K562 (cell line): ENCODE data around the gene CCAR1. TPM values are rescaled to one million over a fixed set of nuclear protein-coding genes. Genes with fewer than 3 reads are reported as not detected.

Source experiments
- ARID1B ChIP-seq: fragments of 450-650 bp; IDR thresholded peaks from 2 replicates; pipeline ENCODE4 v1.6.1; 2016; ENCODE audit warnings: antibody characterized with exemption, mild to moderate bottlenecking, inconsistent platforms
- ARNT ChIP-seq, 2 experiments: fragments of 450-650 bp; IDR thresholded peaks; 2 replicates each; pipeline ENCODE4 v1.6.1; 2016; ENCODE audit warnings: mild to moderate bottlenecking in 1 of 2
- CBX5 ChIP-seq: IDR thresholded peaks from 2 replicates; pipeline ENCODE4 v1.6.1; 2014; ENCODE audit warnings: low read depth, borderline replicate concordance
- ELF1 ChIP-seq: fragments of 200-800 bp; sonication (Bioruptor generic); IDR thresholded peaks from 2 replicates; pipeline ENCODE4 v1.6.1; 2016; ENCODE audit warnings: missing genetic modification characterization, missing compliant biosample characterization
- FOS ChIP-seq: IDR thresholded peaks from 3 replicates; pipeline ENCODE4 v1.6.1; 2011; ENCODE audit not compliant: insufficient read length; ENCODE audit errors: extremely low read depth
- GTF2F1 ChIP-seq: IDR thresholded peaks from 2 replicates; pipeline ENCODE4 v1.6.1; 2011; ENCODE audit warnings: low read depth, low read length, improper control_type of control experiment
- HDAC1 ChIP-seq, 2 experiments: fragments of 450-650 bp; IDR thresholded peaks; 2 replicates each; pipeline ENCODE4 v1.6.1; 2016 to 2017; ENCODE audit warnings: inconsistent platforms in 1 of 2, mild to moderate bottlenecking in 1 of 2, moderate library complexity in 1 of 2
- KAT8 ChIP-seq: fragments of 450-650 bp; IDR thresholded peaks from 2 replicates; pipeline ENCODE4 v1.6.1; 2016; ENCODE audit warnings: low read depth, mild to moderate bottlenecking
- KHSRP ChIP-seq: fragments of 450-650 bp; IDR thresholded peaks from 2 replicates; pipeline ENCODE4 v1.6.1; 2017
- MCM2 ChIP-seq: fragments of 450-650 bp; IDR thresholded peaks from 2 replicates; pipeline ENCODE4 v1.6.1; 2017; ENCODE audit warnings: low read depth, mild to moderate bottlenecking
- NEUROD1 ChIP-seq: fragments of 150-350 bp; IDR thresholded peaks from 2 replicates; pipeline ENCODE4 v1.6.1; 2014; ENCODE audit warnings: borderline replicate concordance, low read length, low read depth; ENCODE audit not compliant: partially characterized antibody
- NRF1 ChIP-seq, 2 experiments: fragments of 450-650 bp; IDR thresholded peaks in 1 of 2; conservative IDR thresholded peaks in 1 of 2; 2 replicates each; pipeline ENCODE4 v1.6.1; 2014; ENCODE audit warnings: mild to moderate bottlenecking in 2 of 2
- PHB ChIP-seq: fragments of 250-450 bp; sonication (Bioruptor Pico); IDR thresholded peaks from 2 replicates; pipeline ENCODE4 v1.5.0; 2021
- PRMT5 ChIP-seq: sonication (generic); formaldehyde crosslinking; IDR thresholded peaks from 2 replicates; pipeline ENCODE4 v1.5.0; 2020; ENCODE audit warnings: missing genetic modification reagents
- RNF2 ChIP-seq: sonication (generic); IDR thresholded peaks from 2 replicates; pipeline ENCODE4 v1.6.1; 2016
- SIN3A ChIP-seq, 2 experiments: fragments of 150-350 bp in 1 of 2; IDR thresholded peaks; 2 replicates each; pipeline ENCODE4 v1.6.1; 2011 to 2016; ENCODE audit warnings: borderline replicate concordance in 2 of 2, low read depth in 2 of 2, low read length in 2 of 2, mild to moderate bottlenecking in 2 of 2, moderate library complexity in 2 of 2; ENCODE audit not compliant: control insufficient read depth in 1 of 2
- SLC30A9 ChIP-seq: fragments of 250-450 bp; sonication (Bioruptor Pico); IDR thresholded peaks from 2 replicates; pipeline ENCODE4 v1.8.0; 2022; ENCODE audit warnings: mild to moderate bottlenecking, moderate library complexity
- SMARCA4 ChIP-seq: fragments of 450-650 bp; IDR thresholded peaks from 2 replicates; pipeline ENCODE4 v1.6.1; 2016
- SPI1 ChIP-seq: IDR thresholded peaks from 2 replicates; pipeline ENCODE4 v1.6.1; 2011; ENCODE audit warnings: low read depth, low read length, control low read depth, borderline replicate concordance
- ZNF217 ChIP-seq: sonication (generic); formaldehyde crosslinking; IDR thresholded peaks from 2 replicates; pipeline ENCODE4 v1.8.0; 2022; ENCODE audit warnings: mild to moderate bottlenecking, missing genetic modification reagents
- ZNF699 ChIP-seq: fragments of 250-450 bp; sonication (Bioruptor Pico); IDR thresholded peaks from 2 replicates; pipeline ENCODE4 v1.8.0; 2021; ENCODE audit warnings: mild to moderate bottlenecking, moderate library complexity; ENCODE audit not compliant: insufficient replicate concordance
- polyA plus RNA-seq, 8 experiments: library from polyadenylated mRNA; depleted of rRNA in 4 of 8; stranded (reverse) in 5 of 8; unstranded in 3 of 8; fragments of >200 nt; fragmentation: Nextera tagmentation in 2 of 8; fragmentation: Illumina TruSeq in 1 of 8; extraction: Ambion mirVana in 2 of 8; extraction: Trizol in 1 of 8; gene quantifications; 2 replicates each; pipeline versions ENCODE4 v1.2.1 to v1.2.3, GENCODE V29; 2011 to 2014; ENCODE audit warnings: inconsistent platforms in 1 of 8, missing spikeins in 1 of 8
- total RNA-seq, 7 experiments: library from RNA; depleted of rRNA in 6 of 7; stranded (reverse); fragments of >200 nt in 6 of 7; fragmentation: Illumina TruSeq in 2 of 7; extraction: Trizol in 2 of 7; gene quantifications; 2 replicates each; pipeline versions ENCODE4 v1.2.1 to v1.2.3, GENCODE V29; 2011 to 2021; ENCODE audit warnings: low replicate concordance in 1 of 7
- TF ChIP-seq, protein P1 (sequence below): sonication (generic); formaldehyde crosslinking; IDR thresholded peaks from 2 replicates; pipeline ENCODE4 v1.5.0; 2020; ENCODE audit warnings: missing genetic modification reagents
- TF ChIP-seq, protein P2 (sequence below): fragments of 250-450 bp; sonication (Bioruptor Pico); IDR thresholded peaks from 2 replicates; pipeline ENCODE4 v1.5.0; 2022; ENCODE audit warnings: mild to moderate bottlenecking
- TF ChIP-seq, protein P3 (sequence below): sonication (generic); formaldehyde crosslinking; IDR thresholded peaks from 2 replicates; pipeline ENCODE4 v1.9.0; 2022; ENCODE audit warnings: mild to moderate bottlenecking, missing genetic modification reagents
- TF ChIP-seq, protein P4 (sequence below): fragments of 450-650 bp; IDR thresholded peaks from 2 replicates; pipeline ENCODE4 v1.6.1; 2017; ENCODE audit warnings: antibody characterized with exemption

The CCAR1 gene
- total and polyA plus RNA-seq, 9 of the 15 experiments (the other 6 are each of a cell fraction or from before 2014, with no cell fraction given), result 44.8 to 173 (median 111) TPM

DNA sequence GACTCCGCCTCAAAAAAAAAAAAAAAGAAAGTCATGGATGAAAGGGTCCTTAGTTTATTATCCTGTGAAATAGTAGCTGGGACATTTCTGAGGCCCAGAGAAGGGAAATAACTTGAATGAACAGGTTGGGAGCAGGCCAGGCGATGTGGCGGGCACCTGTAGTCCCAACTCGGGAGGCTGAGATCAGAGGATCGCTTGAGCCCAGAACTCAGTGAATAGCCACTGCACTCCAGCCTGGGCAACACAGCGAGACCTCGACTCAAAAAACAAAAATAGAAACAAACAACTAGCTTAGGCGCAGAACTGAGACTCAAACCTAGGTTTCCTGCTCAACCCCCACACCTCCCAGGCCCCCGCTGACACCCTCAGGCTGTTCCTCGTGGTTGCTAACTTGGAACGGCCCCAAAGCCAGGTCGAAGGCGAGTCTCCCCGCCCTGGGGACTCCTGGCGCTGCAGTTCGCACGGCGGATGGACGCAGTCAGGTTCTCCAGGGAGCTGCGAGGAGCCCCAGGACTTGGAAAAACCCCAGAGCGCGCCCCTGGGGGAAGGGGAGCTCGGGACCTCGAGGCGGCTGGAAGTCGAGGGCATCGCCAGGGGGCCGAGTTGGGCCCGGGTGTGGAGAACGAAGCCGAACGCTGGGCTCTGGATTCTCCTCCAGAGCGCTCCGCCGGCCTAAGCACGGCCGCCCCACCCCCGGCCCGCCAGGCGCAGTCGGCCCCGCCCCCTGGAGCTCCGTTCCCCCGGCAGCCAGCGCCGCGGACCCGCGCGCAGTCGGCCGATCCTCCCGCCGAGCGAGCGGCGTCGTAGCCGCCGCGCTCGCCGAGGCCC lies 105.9 kb downstream of the CCAR1 start, which contains the start of gene STOX1 (continued):
- TF ChIP-seq NRF1 (conservative IDR thresholded peaks at IDR 0.05 in 1 of 2, IDR thresholded peaks at IDR 0.05 in 1 of 2) (peak; percentile 28 to 33; a peak in 1 of 4 replicates), CBX5 (no peak), RNF2 (0 out of 2 replicates have a peak, but pooled peaks have one; percentile 23), PHB (CRISPR knock-in tag) (peak; percentile 92; the same call in 1 of the 2 replicates), ZNF699 (CRISPR knock-in tag) (no peak), SPI1 (no peak), ZNF217 (CRISPR knock-in tag) (no peak), PRMT5 (CRISPR knock-in tag) (no peak), ELF1 (no peak), GTF2F1 (no peak), SLC30A9 (CRISPR knock-in tag) (no peak), ARID1B (no peak; the same call in 1 of the 2 replicates), KHSRP (no peak), FOS (no peak), NEUROD1 (no peak), SMARCA4 (no peak), KAT8 (no peak), HDAC1 (IDR thresholded peaks at IDR 0.05) (peak in 1 of 2 experiments; percentile 40; a peak in 1 of 4 replicates), MCM2 (no peak), SIN3A (IDR thresholded peaks at IDR 0.05; ENCODE audit: borderline replicate concordance in 2 of 2, control insufficient read depth in 1 of 2, low read depth in 2 of 2, low read length in 2 of 2) (no peak), ARNT (IDR thresholded peaks at IDR 0.05) (peak in 1 of 2 experiments; percentile 67; a peak in 1 of 4 replicates)
- TF ChIP-seq, protein P1, sequence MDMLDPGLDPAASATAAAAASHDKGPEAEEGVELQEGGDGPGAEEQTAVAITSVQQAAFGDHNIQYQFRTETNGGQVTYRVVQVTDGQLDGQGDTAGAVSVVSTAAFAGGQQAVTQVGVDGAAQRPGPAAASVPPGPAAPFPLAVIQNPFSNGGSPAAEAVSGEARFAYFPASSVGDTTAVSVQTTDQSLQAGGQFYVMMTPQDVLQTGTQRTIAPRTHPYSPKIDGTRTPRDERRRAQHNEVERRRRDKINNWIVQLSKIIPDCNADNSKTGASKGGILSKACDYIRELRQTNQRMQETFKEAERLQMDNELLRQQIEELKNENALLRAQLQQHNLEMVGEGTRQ (CRISPR knock-in tag), result no peak
- TF ChIP-seq, protein P2, sequence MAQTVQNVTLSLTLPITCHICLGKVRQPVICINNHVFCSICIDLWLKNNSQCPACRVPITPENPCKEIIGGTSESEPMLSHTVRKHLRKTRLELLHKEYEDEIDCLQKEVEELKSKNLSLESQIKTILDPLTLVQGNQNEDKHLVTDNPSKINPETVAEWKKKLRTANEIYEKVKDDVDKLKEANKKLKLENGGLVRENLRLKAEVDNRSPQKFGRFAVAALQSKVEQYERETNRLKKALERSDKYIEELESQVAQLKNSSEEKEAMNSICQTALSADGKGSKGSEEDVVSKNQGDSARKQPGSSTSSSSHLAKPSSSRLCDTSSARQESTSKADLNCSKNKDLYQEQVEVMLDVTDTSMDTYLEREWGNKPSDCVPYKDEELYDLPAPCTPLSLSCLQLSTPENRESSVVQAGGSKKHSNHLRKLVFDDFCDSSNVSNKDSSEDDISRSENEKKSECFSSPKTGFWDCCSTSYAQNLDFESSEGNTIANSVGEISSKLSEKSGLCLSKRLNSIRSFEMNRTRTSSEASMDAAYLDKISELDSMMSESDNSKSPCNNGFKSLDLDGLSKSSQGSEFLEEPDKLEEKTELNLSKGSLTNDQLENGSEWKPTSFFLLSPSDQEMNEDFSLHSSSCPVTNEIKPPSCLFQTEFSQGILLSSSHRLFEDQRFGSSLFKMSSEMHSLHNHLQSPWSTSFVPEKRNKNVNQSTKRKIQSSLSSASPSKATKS (CRISPR knock-in tag), result no peak
- TF ChIP-seq, protein P3, sequence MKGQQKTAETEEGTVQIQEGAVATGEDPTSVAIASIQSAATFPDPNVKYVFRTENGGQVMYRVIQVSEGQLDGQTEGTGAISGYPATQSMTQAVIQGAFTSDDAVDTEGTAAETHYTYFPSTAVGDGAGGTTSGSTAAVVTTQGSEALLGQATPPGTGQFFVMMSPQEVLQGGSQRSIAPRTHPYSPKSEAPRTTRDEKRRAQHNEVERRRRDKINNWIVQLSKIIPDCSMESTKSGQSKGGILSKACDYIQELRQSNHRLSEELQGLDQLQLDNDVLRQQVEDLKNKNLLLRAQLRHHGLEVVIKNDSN, result no peak
- TF ChIP-seq, protein P4, sequence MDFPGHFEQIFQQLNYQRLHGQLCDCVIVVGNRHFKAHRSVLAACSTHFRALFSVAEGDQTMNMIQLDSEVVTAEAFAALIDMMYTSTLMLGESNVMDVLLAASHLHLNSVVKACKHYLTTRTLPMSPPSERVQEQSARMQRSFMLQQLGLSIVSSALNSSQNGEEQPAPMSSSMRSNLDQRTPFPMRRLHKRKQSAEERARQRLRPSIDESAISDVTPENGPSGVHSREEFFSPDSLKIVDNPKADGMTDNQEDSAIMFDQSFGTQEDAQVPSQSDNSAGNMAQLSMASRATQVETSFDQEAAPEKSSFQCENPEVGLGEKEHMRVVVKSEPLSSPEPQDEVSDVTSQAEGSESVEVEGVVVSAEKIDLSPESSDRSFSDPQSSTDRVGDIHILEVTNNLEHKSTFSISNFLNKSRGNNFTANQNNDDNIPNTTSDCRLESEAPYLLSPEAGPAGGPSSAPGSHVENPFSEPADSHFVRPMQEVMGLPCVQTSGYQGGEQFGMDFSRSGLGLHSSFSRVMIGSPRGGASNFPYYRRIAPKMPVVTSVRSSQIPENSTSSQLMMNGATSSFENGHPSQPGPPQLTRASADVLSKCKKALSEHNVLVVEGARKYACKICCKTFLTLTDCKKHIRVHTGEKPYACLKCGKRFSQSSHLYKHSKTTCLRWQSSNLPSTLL, result 0 out of 2 replicates have a peak, but pooled peaks have one; percentile 24
